ENCODE results near the gene ACOXL. TPM values are rescaled to one million over a fixed set of nuclear protein-coding genes. Genes with fewer than 3 reads are reported as not detected.
"Not testable (repeated sequence)": the region's sequence is repeated elsewhere in the genome, so short reads cannot be mapped to it uniquely, and the experiment has no call there.

ACOXL gene
- polyA plus RNA-seq, 1 donor from 2014 or later, result not detected

GRCh38 chr2:110852541-110853263, 120.3 kb downstream of the ACOXL start:
- Mint-ChIP-seq H3K4me1 (peaks cover 14 to 23% (median 15%) of the 10 kb centered on the region in 3 donors), H3K27ac (peak overlapping the region in 2 of 3 donors; percentile 31 to 67)

GRCh38 chr2:110853516-110853915, 121.1 kb downstream of the ACOXL start:
- Mint-ChIP-seq H3K36me3 (peaks cover 3% of the 10 kb centered on the region), H3K4me3 (peak overlapping the region in 1 of 4 donors; percentile 68), H3K9me3 (no peaks in the 10 kb centered on the region), H3K4me1 (peaks cover 15 to 29% (median 19%) of the 10 kb centered on the region in 3 donors), H3K27me3 (peaks cover 11% of the 10 kb centered on the region), H3K27ac (peak overlapping the region in 2 of 3 donors; percentile 31 to 67)

More at GRCh38 chr2:110852541-110853263, 120.3 kb downstream of the ACOXL start:
- Mint-ChIP-seq H3K36me3 (peaks cover 3% of the 10 kb centered on the region), H3K9me3 (no peaks in the 10 kb centered on the region), H3K4me3 (peak overlapping the region in 1 of 4 donors; percentile 42), H3K27me3 (peaks cover 11% of the 10 kb centered on the region)

- no peak overlapping the region for H3K27ac Mint-ChIP-seq
- peaks cover 18 to 34% (median 22%) of the 10 kb centered on the region in 3 donors for H3K4me1 Mint-ChIP-seq
- H3K27me3 Mint-ChIP-seq, result peaks cover 9% of the 10 kb centered on the region
- peak overlapping the region in 1 of 4 donors; percentile 68 for H3K4me3 Mint-ChIP-seq
- H3K36me3 Mint-ChIP-seq, result peaks cover 3% of the 10 kb centered on the region
- no peaks in the 10 kb centered on the region for H3K9me3 Mint-ChIP-seq
These were observed 121.6 kb downstream of the ACOXL start for GRCh38 chr2:110853948-110854347.

GRCh38 chr2:110854355-110855081, 122.1 kb downstream of the ACOXL start:
- Mint-ChIP-seq H3K4me3 (no peak overlapping the region), H3K4me1 (peaks cover 23 to 39% (median 28%) of the 10 kb centered on the region in 3 donors), H3K27me3 (peaks cover 9% of the 10 kb centered on the region), H3K36me3 (peaks cover 3% of the 10 kb centered on the region), H3K9me3 (no peaks in the 10 kb centered on the region), H3K27ac (no peak overlapping the region)

- H3K9me3 Mint-ChIP-seq, H3K27ac Mint-ChIP-seq, H3K36me3 Mint-ChIP-seq, H3K4me3 Mint-ChIP-seq: not testable (repeated sequence)
- Mint-ChIP-seq H3K4me1 (peaks cover 23 to 44% (median 29%) of the 10 kb centered on the region in 3 donors), H3K27me3 (peaks cover 15% of the 10 kb centered on the region)
These were observed 123.5 kb downstream of the ACOXL start for GRCh38 chr2:110855841-110856240.

- peaks cover 23% of the 10 kb centered on the region for H3K27me3 Mint-ChIP-seq
- H3K36me3 Mint-ChIP-seq, result no peaks in the 10 kb centered on the region
- no peaks in the 10 kb centered on the region for H3K9me3 Mint-ChIP-seq
- peak overlapping the region; percentile 9 to 60 (median 40) for H3K27ac Mint-ChIP-seq
- H3K4me3 Mint-ChIP-seq, result peak overlapping the region; percentile 0 to 79 (median 67)
- peaks cover 22 to 38% (median 27%) of the 10 kb centered on the region in 3 donors for H3K4me1 Mint-ChIP-seq
These were observed 125.9 kb downstream of the ACOXL start for GRCh38 chr2:110858135-110858725.

- peak overlapping the region; percentile 3 to 60 (median 40) for H3K27ac Mint-ChIP-seq
- no peaks in the 10 kb centered on the region for H3K9me3 Mint-ChIP-seq
- peaks cover 26% of the 10 kb centered on the region for H3K27me3 Mint-ChIP-seq
- peaks cover 19 to 31% (median 27%) of the 10 kb centered on the region in 3 donors for H3K4me1 Mint-ChIP-seq
- no peaks in the 10 kb centered on the region for H3K36me3 Mint-ChIP-seq
- H3K4me3 Mint-ChIP-seq, result peak overlapping the region; percentile 2 to 81 (median 68)
These were observed 126.8 kb downstream of the ACOXL start for GRCh38 chr2:110858993-110859701.

GRCh38 chr2:110860630-110861029, 128.3 kb downstream of the ACOXL start:
- H3K27me3 Mint-ChIP-seq, result peaks cover 33% of the 10 kb centered on the region
- H3K36me3 Mint-ChIP-seq, result no peaks in the 10 kb centered on the region
- no peak overlapping the region for H3K27ac Mint-ChIP-seq

GRCh38 chr2:110861616-110862260, 129.4 kb downstream of the ACOXL start:
- Mint-ChIP-seq H3K36me3 (no peaks in the 10 kb centered on the region), H3K9me3 (no peaks in the 10 kb centered on the region), H3K4me3 (peak overlapping the region in 1 of 4 donors; percentile 19), H3K27ac (no peak overlapping the region), H3K27me3 (peaks cover 39% of the 10 kb centered on the region), H3K4me1 (peaks cover 8 to 33% (median 27%) of the 10 kb centered on the region in 3 donors)

More at GRCh38 chr2:110860630-110861029, 128.3 kb downstream of the ACOXL start:
- H3K9me3 Mint-ChIP-seq, result no peaks in the 10 kb centered on the region
- peaks cover 8 to 30% (median 25%) of the 10 kb centered on the region in 3 donors for H3K4me1 Mint-ChIP-seq
- peak overlapping the region in 1 of 4 donors; percentile 24 for H3K4me3 Mint-ChIP-seq

- H3K27ac Mint-ChIP-seq, result peak overlapping the region in 1 of 3 donors; percentile 41
- H3K9me3 Mint-ChIP-seq, result no peaks in the 10 kb centered on the region
- peaks cover 45% of the 10 kb centered on the region for H3K27me3 Mint-ChIP-seq
- no peak overlapping the region for H3K4me3 Mint-ChIP-seq
- peaks cover 7 to 24% (median 21%) of the 10 kb centered on the region in 3 donors for H3K4me1 Mint-ChIP-seq
- H3K36me3 Mint-ChIP-seq, result no peaks in the 10 kb centered on the region
These were observed 131.4 kb downstream of the ACOXL start for GRCh38 chr2:110863726-110864125.

- H3K27ac Mint-ChIP-seq, result no peak overlapping the region
- H3K27me3 Mint-ChIP-seq, result peaks cover 43% of the 10 kb centered on the region
- no peaks in the 10 kb centered on the region for H3K36me3 Mint-ChIP-seq
- peaks cover 3 to 20% (median 17%) of the 10 kb centered on the region in 3 donors for H3K4me1 Mint-ChIP-seq
- no peak overlapping the region for H3K4me3 Mint-ChIP-seq
- no peaks in the 10 kb centered on the region for H3K9me3 Mint-ChIP-seq
These were observed 131.8 kb downstream of the ACOXL start for GRCh38 chr2:110864176-110864575.

- peaks cover 0 to 14% (median 14%) of the 10 kb centered on the region in 3 donors for H3K4me1 Mint-ChIP-seq
- no peaks in the 10 kb centered on the region for H3K9me3 Mint-ChIP-seq
- peak overlapping the region in 1 of 4 donors; percentile 73 for H3K4me3 Mint-ChIP-seq
- H3K27me3 Mint-ChIP-seq, result peaks cover 42% of the 10 kb centered on the region
- no peak overlapping the region for H3K27ac Mint-ChIP-seq
- H3K36me3 Mint-ChIP-seq, result no peaks in the 10 kb centered on the region
These were observed 132.4 kb downstream of the ACOXL start for GRCh38 chr2:110864731-110865130.

GRCh38 chr2:110865188-110865587, 132.8 kb downstream of the ACOXL start:
- no peak overlapping the region for H3K27ac Mint-ChIP-seq
- H3K4me1 Mint-ChIP-seq, result peaks cover 0 to 14% (median 14%) of the 10 kb centered on the region in 3 donors

GRCh38 chr2:110866045-110866444, 133.7 kb downstream of the ACOXL start:
- Mint-ChIP-seq H3K27ac (no peak overlapping the region), H3K27me3 (peaks cover 38% of the 10 kb centered on the region), H3K36me3 (no peaks in the 10 kb centered on the region), H3K4me1 (peaks cover 0 to 12% (median 11%) of the 10 kb centered on the region in 3 donors), H3K9me3 (no peaks in the 10 kb centered on the region), H3K4me3 (no peak overlapping the region)

More at GRCh38 chr2:110865188-110865587, 132.8 kb downstream of the ACOXL start:
- Mint-ChIP-seq H3K27me3 (peaks cover 40% of the 10 kb centered on the region), H3K4me3 (peak overlapping the region in 1 of 4 donors; percentile 73), H3K9me3 (no peaks in the 10 kb centered on the region), H3K36me3 (no peaks in the 10 kb centered on the region)
